Stomach (tissue), 4 donors: ENCODE data around the gene MCTP1.

Source experiments
- EP300 ChIP-seq: sonication (generic); formaldehyde crosslinking; IDR thresholded peaks from one replicate; pipeline ENCODE4 v1.6.1; 2017; ENCODE audit warnings: antibody characterized with exemption
- POLR2A ChIP-seq, 4 donors: fragments of 450-650 bp; IDR thresholded peaks; one replicate each; pipeline ENCODE4 v1.6.1; 2016; ENCODE audit warnings: antibody characterized with exemption in 4 of 4, control low read depth in 2 of 4, mild to moderate bottlenecking in 1 of 4, moderate library complexity in 1 of 4
- POLR2AphosphoS5 ChIP-seq, 3 donors: sonication (generic); formaldehyde crosslinking; IDR thresholded peaks; one replicate each; pipeline ENCODE4 v1.6.1; 2016; ENCODE audit warnings: antibody characterized with exemption in 3 of 3
- TF ChIP-seq, protein P1 (sequence below), 7 experiments: fragments of 450-650 bp in 4 of 7; fragments of 200-600 bp in 3 of 7; sonication (generic) in 3 of 7; IDR thresholded peaks; one replicate each; pipeline ENCODE4 v1.5.1; 2016 to 2019; ENCODE audit warnings: antibody characterized with exemption in 7 of 7, control low read depth in 2 of 7, mild to moderate bottlenecking in 1 of 7

DNA sequence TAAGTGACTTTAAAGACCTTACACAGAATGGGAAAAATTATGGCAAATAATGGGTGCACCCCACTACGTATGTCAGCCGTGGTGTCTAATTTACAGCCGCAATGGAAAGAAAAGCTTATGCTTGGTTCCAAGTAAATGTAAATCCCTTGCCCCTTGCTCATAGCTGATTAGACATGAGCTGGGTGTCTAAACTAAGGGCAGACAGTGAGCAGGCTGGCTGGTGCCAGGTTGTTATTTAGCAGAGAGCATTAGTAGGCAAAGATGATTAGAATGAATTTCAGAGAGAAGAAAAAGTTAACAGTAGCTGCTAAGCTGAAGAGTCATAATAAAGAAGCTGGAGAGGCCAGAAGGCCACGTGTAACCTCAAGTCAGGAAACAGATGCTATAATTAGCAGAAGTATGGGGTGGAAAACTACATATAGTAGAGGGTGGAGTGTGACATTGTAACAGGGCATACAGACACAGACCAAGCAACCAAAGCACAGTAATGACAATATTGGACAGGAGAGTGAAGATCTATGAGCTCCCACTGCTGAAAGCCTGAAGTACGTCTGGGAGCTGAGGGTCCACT, 257.7 kb downstream of the MCTP1 start:
- TF ChIP-seq POLR2AphosphoS5 (IDR thresholded peaks at IDR 0.05) (no peak), POLR2A (IDR thresholded peaks at IDR 0.05) (no peak), EP300 (no peak)
- TF ChIP-seq, protein P1, sequence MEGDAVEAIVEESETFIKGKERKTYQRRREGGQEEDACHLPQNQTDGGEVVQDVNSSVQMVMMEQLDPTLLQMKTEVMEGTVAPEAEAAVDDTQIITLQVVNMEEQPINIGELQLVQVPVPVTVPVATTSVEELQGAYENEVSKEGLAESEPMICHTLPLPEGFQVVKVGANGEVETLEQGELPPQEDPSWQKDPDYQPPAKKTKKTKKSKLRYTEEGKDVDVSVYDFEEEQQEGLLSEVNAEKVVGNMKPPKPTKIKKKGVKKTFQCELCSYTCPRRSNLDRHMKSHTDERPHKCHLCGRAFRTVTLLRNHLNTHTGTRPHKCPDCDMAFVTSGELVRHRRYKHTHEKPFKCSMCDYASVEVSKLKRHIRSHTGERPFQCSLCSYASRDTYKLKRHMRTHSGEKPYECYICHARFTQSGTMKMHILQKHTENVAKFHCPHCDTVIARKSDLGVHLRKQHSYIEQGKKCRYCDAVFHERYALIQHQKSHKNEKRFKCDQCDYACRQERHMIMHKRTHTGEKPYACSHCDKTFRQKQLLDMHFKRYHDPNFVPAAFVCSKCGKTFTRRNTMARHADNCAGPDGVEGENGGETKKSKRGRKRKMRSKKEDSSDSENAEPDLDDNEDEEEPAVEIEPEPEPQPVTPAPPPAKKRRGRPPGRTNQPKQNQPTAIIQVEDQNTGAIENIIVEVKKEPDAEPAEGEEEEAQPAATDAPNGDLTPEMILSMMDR (IDR thresholded peaks at IDR 0.05): no peak
